GM23338 (cell line): Measurements from ENCODE around the gene CCL4L2.
"Not testable (repeated sequence)": the region's sequence is repeated elsewhere in the genome, so short reads cannot be mapped to it uniquely, and the experiment has no call there.

Experiments
- CREB1 ChIP-seq: fragments of 250-450 bp; sonication (Bioruptor Pico); IDR thresholded peaks from 2 replicates; pipeline ENCODE4 v1.5.0; 2020; ENCODE audit warnings: low read depth, mild to moderate bottlenecking, moderate library complexity
- CTCF ChIP-seq, 2 experiments: fragments of 200-600 bp in 1 of 2; sonication (generic) in 1 of 2; conservative IDR thresholded peaks; 2 replicates each; pipeline versions ENCODE4 v1.5.1 to v1.6.1; 2016 to 2017; ENCODE audit warnings: antibody characterized with exemption in 2 of 2, low read depth in 2 of 2, mild to moderate bottlenecking in 2 of 2, moderate library complexity in 1 of 2
- EZH2 ChIP-seq: fragments of 200-600 bp; sonication (generic); IDR thresholded peaks from one replicate; pipeline ENCODE4 v1.8.0; 2017; ENCODE audit warnings: antibody characterized with exemption, mild to moderate bottlenecking, low read depth; ENCODE audit not compliant: unreplicated experiment
- POLR2AphosphoS5 ChIP-seq: IDR thresholded peaks from 2 replicates; pipeline ENCODE4 v1.6.1; 2016; ENCODE audit warnings: antibody characterized with exemption, low read depth
- REST ChIP-seq: IDR thresholded peaks from one replicate; pipeline ENCODE4 v1.6.1; 2018; ENCODE audit warnings: antibody characterized with exemption; ENCODE audit not compliant: unreplicated experiment
- ZNF331 ChIP-seq: fragments of 250-450 bp; sonication (Bioruptor Pico); IDR thresholded peaks from 2 replicates; pipeline ENCODE4 v1.5.0; 2020; ENCODE audit warnings: low read depth, mild to moderate bottlenecking, moderate library complexity

- not testable (repeated sequence) for TF ChIP-seq CTCF (conservative IDR thresholded peaks at IDR 0.05; ENCODE audit: low read depth in 2 of 2); EZH2; POLR2AphosphoS5; ZNF331 (CRISPR knock-in tag); CREB1 (CRISPR knock-in tag); REST
Observed at GRCh38 chr17:36220737-36221580, 10.1 kb downstream of the CCL4L2 start.
